Measurements from ENCODE around the gene TEX264.

Gene TEX264

GRCh38 chr3:51668756-51669155 lies 2.3 kb upstream of the TEX264 start:
- H3K4me3 ChIP-seq (ENCODE audit: control insufficient read depth in 1 of 7, extremely low read depth in 1 of 7, insufficient read depth in 4 of 7, low read depth in 2 of 7, low read length in 6 of 7): no peak overlapping the region
- 100% methylated on average over 1 of the region's 1 CpG for WGBS (ENCODE audit: insufficient coverage)
- H3K36me3 ChIP-seq (ENCODE audit: control insufficient read depth in 4 of 4, insufficient read depth in 4 of 4, low read length in 3 of 4): peaks cover 2 to 6% (median 5%) of the 10 kb centered on the region in 4 experiments
- no peaks in the 10 kb centered on the region for H3K9me3 ChIP-seq (ENCODE audit: control extremely low read depth in 1 of 5, control insufficient read depth in 4 of 5, insufficient read depth in 2 of 5, low read depth in 1 of 5, low read length in 4 of 5)
- ChIA-PET CTCF (interaction anchor here (0.5 to 14.2 kb wide), 12 partner anchors 9 to 169 kb away, joined by 3 to 214 read pairs (median 4); partner anchors contain the start of gene DCAF1), POLR2A (interaction anchor here (0.7 kb wide), 1 partner anchor 294 kb away, joined by 5 read pairs; no protein-coding TSS in a partner anchor)
- DNase-seq: no peak
- no peaks in the 10 kb centered on the region for H3K27me3 ChIP-seq (replicated peaks in 2 of 5; ENCODE audit: control insufficient read depth in 4 of 5, insufficient read depth in 5 of 5, low read length in 4 of 5)
- H3K27ac ChIP-seq (ENCODE audit: insufficient read depth in 1 of 2, low read depth in 1 of 2, low read length in 2 of 2, poor library complexity in 1 of 2, severe bottlenecking in 2 of 2): no peak overlapping the region
- peaks cover 0 to 53% (median 40%) of the 10 kb centered on the region in 4 experiments for H3K4me1 ChIP-seq (ENCODE audit: control extremely low read depth in 1 of 4, control insufficient read depth in 4 of 4, insufficient read depth in 4 of 4, low read length in 3 of 4)

GRCh38 chr3:51669241-51670052 lies 1.6 kb upstream of the TEX264 start:
- ChIA-PET POLR2A (interaction anchor here (0.5 to 1.3 kb wide), 3 partner anchors 169 to 295 kb away, joined by 3 to 5 read pairs (median 4); partner anchors contain the start of gene DCAF1), CTCF (interaction anchor here (0.5 to 14.2 kb wide), 19 partner anchors 8 to 288 kb away, joined by 3 to 214 read pairs (median 4); partner anchors contain the start of gene DCAF1)
- H3K36me3 ChIP-seq (ENCODE audit: control insufficient read depth in 4 of 4, insufficient read depth in 4 of 4, low read length in 3 of 4): peaks cover 2 to 10% (median 5%) of the 10 kb centered on the region in 4 experiments
- DNase-seq: peak; percentile 84 to 89 (median 87)
- no peak overlapping the region for H3K27ac ChIP-seq (ENCODE audit: insufficient read depth in 1 of 2, low read depth in 1 of 2, low read length in 2 of 2, poor library complexity in 1 of 2, severe bottlenecking in 2 of 2)
- no peaks in the 10 kb centered on the region for H3K27me3 ChIP-seq (replicated peaks in 2 of 5; ENCODE audit: control insufficient read depth in 4 of 5, insufficient read depth in 5 of 5, low read length in 4 of 5)
- H3K9me3 ChIP-seq (ENCODE audit: control extremely low read depth in 1 of 5, control insufficient read depth in 4 of 5, insufficient read depth in 2 of 5, low read depth in 1 of 5, low read length in 4 of 5): no peaks in the 10 kb centered on the region
- peaks cover 0 to 54% (median 41%) of the 10 kb centered on the region in 4 experiments for H3K4me1 ChIP-seq (ENCODE audit: control extremely low read depth in 1 of 4, control insufficient read depth in 4 of 4, insufficient read depth in 4 of 4, low read length in 3 of 4)
- 46% methylated on average over 7 of the region's 9 CpGs for WGBS (ENCODE audit: insufficient coverage)
- H3K4me3 ChIP-seq (ENCODE audit: control insufficient read depth in 1 of 7, extremely low read depth in 1 of 7, insufficient read depth in 4 of 7, low read depth in 2 of 7, low read length in 6 of 7): no peak overlapping the region

- 27% methylated on average over 9 of the region's 15 CpGs for WGBS (ENCODE audit: insufficient coverage)
- H3K27ac ChIP-seq (ENCODE audit: insufficient read depth in 1 of 2, low read depth in 1 of 2, low read length in 2 of 2, poor library complexity in 1 of 2, severe bottlenecking in 2 of 2): peak overlapping the region in 1 of 2 experiments; percentile 73
- H3K36me3 ChIP-seq (ENCODE audit: control insufficient read depth in 4 of 4, insufficient read depth in 4 of 4, low read length in 3 of 4): peaks cover 2 to 18% (median 8%) of the 10 kb centered on the region in 4 experiments
- no peaks in the 10 kb centered on the region for H3K9me3 ChIP-seq (ENCODE audit: control extremely low read depth in 1 of 5, control insufficient read depth in 4 of 5, insufficient read depth in 2 of 5, low read depth in 1 of 5, low read length in 4 of 5)
- no peak for DNase-seq
- ChIA-PET CTCF (interaction anchor here (0.8 to 14.2 kb wide), 13 partner anchors 9 to 287 kb away, joined by 3 to 214 read pairs (median 5); partner anchors contain the start of gene DCAF1), POLR2A (interaction anchor here (1.3 kb wide), 1 partner anchor 171 kb away, joined by 4 read pairs; the partner anchor contains the start of gene DCAF1)
- H3K4me1 ChIP-seq (ENCODE audit: control extremely low read depth in 1 of 4, control insufficient read depth in 4 of 4, insufficient read depth in 4 of 4, low read length in 3 of 4): peaks cover 0 to 54% (median 41%) of the 10 kb centered on the region in 4 experiments
- H3K27me3 ChIP-seq (replicated peaks in 2 of 5; ENCODE audit: control insufficient read depth in 4 of 5, insufficient read depth in 5 of 5, low read length in 4 of 5): no peaks in the 10 kb centered on the region
- peak overlapping the region; percentile 61 to 94 (median 87) for H3K4me3 ChIP-seq (ENCODE audit: control insufficient read depth in 1 of 7, extremely low read depth in 1 of 7, insufficient read depth in 4 of 7, low read depth in 2 of 7, low read length in 6 of 7)
Measured at GRCh38 chr3:51670053-51670822, 814 bp upstream of the TEX264 start.

GRCh38 chr3:51671734-51672475 lies 853 bp downstream of the TEX264 start:
- Histone ChIP-seq H3K27me3 (replicated peaks in 2 of 5; ENCODE audit: control insufficient read depth in 4 of 5, insufficient read depth in 5 of 5, low read length in 4 of 5) (no peaks in the 10 kb centered on the region), H3K4me1 (ENCODE audit: control extremely low read depth in 1 of 4, control insufficient read depth in 4 of 4, insufficient read depth in 4 of 4, low read length in 3 of 4) (peaks cover 0 to 54% (median 41%) of the 10 kb centered on the region in 4 experiments), H3K27ac (ENCODE audit: insufficient read depth in 1 of 2, low read depth in 1 of 2, low read length in 2 of 2, poor library complexity in 1 of 2, severe bottlenecking in 2 of 2) (peak overlapping the region in 1 of 2 experiments; percentile 73), H3K9me3 (ENCODE audit: control extremely low read depth in 1 of 5, control insufficient read depth in 4 of 5, insufficient read depth in 2 of 5, low read depth in 1 of 5, low read length in 4 of 5) (no peaks in the 10 kb centered on the region), H3K36me3 (ENCODE audit: control insufficient read depth in 4 of 4, insufficient read depth in 4 of 4, low read length in 3 of 4) (peaks cover 0 to 30% (median 21%) of the 10 kb centered on the region in 4 experiments), H3K4me3 (ENCODE audit: control insufficient read depth in 1 of 7, extremely low read depth in 1 of 7, insufficient read depth in 4 of 7, low read depth in 2 of 7, low read length in 6 of 7) (peak overlapping the region; percentile 61 to 94 (median 87))
- 5% methylated on average over 35 of the region's 40 CpGs for WGBS (ENCODE audit: insufficient coverage)
- POLR2A ChIA-PET: interaction anchor here (1.0 kb wide), 1 partner anchor 18 kb away, joined by 3 read pairs; no protein-coding TSS in a partner anchor
- CTCF ChIA-PET: interaction anchor here (0.6 to 14.2 kb wide), 7 partner anchors 10 to 170 kb away, joined by 3 to 214 read pairs (median 4); no protein-coding TSS in a partner anchor
- peak; percentile 27 to 64 (median 58) for DNase-seq

- DNase-seq: no peak
- WGBS (ENCODE audit: insufficient coverage): 100% methylated on average over 1 of the region's 4 CpGs
- CTCF ChIA-PET: interaction anchor here (1.0 to 14.2 kb wide), 6 partner anchors 9 to 172 kb away, joined by 3 to 214 read pairs (median 4); no protein-coding TSS in a partner anchor
- peaks cover 3 to 43% (median 29%) of the 10 kb centered on the region in 4 experiments for H3K36me3 ChIP-seq (ENCODE audit: control insufficient read depth in 4 of 4, insufficient read depth in 4 of 4, low read length in 3 of 4)
- H3K4me1 ChIP-seq (ENCODE audit: control extremely low read depth in 1 of 4, control insufficient read depth in 4 of 4, insufficient read depth in 4 of 4, low read length in 3 of 4): peaks cover 0 to 50% (median 41%) of the 10 kb centered on the region in 4 experiments
- H3K4me3 ChIP-seq (ENCODE audit: control insufficient read depth in 1 of 7, extremely low read depth in 1 of 7, insufficient read depth in 4 of 7, low read depth in 2 of 7, low read length in 6 of 7): no peak overlapping the region
- POLR2A ChIA-PET: no interaction called here
- no peak overlapping the region for H3K27ac ChIP-seq (ENCODE audit: insufficient read depth in 1 of 2, low read depth in 1 of 2, low read length in 2 of 2, poor library complexity in 1 of 2, severe bottlenecking in 2 of 2)
- H3K9me3 ChIP-seq (ENCODE audit: control extremely low read depth in 1 of 5, control insufficient read depth in 4 of 5, insufficient read depth in 2 of 5, low read depth in 1 of 5, low read length in 4 of 5): no peaks in the 10 kb centered on the region
- no peaks in the 10 kb centered on the region for H3K27me3 ChIP-seq (replicated peaks in 2 of 5; ENCODE audit: control insufficient read depth in 4 of 5, insufficient read depth in 5 of 5, low read length in 4 of 5)
Measured at GRCh38 chr3:51673181-51673801, 2.2 kb downstream of the TEX264 start.

All from common myeloid progenitor, CD34-positive (primary cell).